ENCODE measurements around the gene MTHFSD.

DNA sequence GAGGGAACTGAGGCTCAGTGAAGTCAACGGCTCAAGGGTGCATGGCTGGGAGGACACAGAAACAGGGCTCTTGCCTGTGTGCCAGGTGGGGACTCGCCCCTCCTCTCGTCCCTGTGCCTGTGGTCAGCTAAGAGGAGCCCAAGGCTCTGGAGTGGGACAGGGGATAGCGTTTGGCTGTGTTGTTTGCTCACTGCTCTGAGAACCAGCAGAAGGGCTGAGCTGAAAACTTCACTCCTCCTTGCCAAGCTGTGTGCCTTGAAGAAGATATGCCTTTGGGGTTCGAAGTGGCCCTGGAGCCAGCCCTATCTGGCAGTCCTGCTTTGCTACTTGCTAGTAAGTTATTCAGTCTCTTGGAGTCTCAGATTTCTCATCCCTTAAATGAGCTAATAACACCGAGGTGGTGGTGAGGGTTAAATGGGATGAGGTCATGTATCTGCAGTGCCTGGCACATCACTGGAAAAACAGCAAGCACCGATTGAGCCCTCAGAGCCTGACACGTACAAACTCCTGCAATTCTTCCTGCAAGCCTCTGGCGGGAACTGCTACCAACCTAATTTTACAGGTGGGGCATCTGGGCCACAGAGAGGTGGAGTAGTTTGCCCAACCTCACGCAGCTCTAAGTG, 41.1 kb upstream of the MTHFSD start:
- TF ChIP-seq, protein P1, sequence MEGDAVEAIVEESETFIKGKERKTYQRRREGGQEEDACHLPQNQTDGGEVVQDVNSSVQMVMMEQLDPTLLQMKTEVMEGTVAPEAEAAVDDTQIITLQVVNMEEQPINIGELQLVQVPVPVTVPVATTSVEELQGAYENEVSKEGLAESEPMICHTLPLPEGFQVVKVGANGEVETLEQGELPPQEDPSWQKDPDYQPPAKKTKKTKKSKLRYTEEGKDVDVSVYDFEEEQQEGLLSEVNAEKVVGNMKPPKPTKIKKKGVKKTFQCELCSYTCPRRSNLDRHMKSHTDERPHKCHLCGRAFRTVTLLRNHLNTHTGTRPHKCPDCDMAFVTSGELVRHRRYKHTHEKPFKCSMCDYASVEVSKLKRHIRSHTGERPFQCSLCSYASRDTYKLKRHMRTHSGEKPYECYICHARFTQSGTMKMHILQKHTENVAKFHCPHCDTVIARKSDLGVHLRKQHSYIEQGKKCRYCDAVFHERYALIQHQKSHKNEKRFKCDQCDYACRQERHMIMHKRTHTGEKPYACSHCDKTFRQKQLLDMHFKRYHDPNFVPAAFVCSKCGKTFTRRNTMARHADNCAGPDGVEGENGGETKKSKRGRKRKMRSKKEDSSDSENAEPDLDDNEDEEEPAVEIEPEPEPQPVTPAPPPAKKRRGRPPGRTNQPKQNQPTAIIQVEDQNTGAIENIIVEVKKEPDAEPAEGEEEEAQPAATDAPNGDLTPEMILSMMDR (conservative IDR thresholded peaks at IDR 0.05), result no peak
- TF ChIP-seq ZFX (IDR thresholded peaks at IDR 0.05), result no peak
